Kasumi-1 (cell line): ENCODE results near the gene GSK3A.

Experiments used
- DNase-seq, 2 experiments: peaks; one replicate each; lab custom pipeline; 2025; lab: John Stamatoyannopoulos, UW

GSK3A gene

GRCh38 chr19:42225718-42226292 is 16.6 kb downstream of the GSK3A start:
- DNase-seq: no peak

GRCh38 chr19:42224940-42225717 is 17.3 kb downstream of the GSK3A start:
- DNase-seq: no peak

GRCh38 chr19:42220751-42221097 is 21.7 kb downstream of the GSK3A start:
- no peak for DNase-seq

GRCh38 chr19:42219812-42220750 is 22.3 kb downstream of the GSK3A start, which contains the start of gene ZNF526:
Gene ZNF526 (plus strand): TSS chr19:42220312. CDS start chr19:42224404, 4,092 bp downstream.
- peak; percentile 92 to 97 for DNase-seq

GRCh38 chr19:42217520-42218437 is 24.6 kb downstream of the GSK3A start, which contains the start of gene DEDD2:
Gene DEDD2 (minus strand): TSS chr19:42217677. CDS start chr19:42217007, 670 bp downstream.
- peak; percentile 84 to 87 for DNase-seq

- DNase-seq: no peak
Observed at GRCh38 chr19:42216653-42217519, 25.5 kb downstream of the GSK3A start.

- no peak for DNase-seq
Observed at GRCh38 chr19:42214810-42215485, 27.5 kb downstream of the GSK3A start.

- no peak for DNase-seq
Observed at GRCh38 chr19:42212886-42213285, 29.5 kb downstream of the GSK3A start.

GRCh38 chr19:42208612-42209011 is 33.8 kb downstream of the GSK3A start:
- no peak for DNase-seq

GRCh38 chr19:42207767-42208271 is 34.6 kb downstream of the GSK3A start:
- DNase-seq: peak; percentile 25 to 44

- DNase-seq: no peak
Observed at GRCh38 chr19:42206871-42207755, 35.3 kb downstream of the GSK3A start.

- DNase-seq: no peak
Observed at GRCh38 chr19:42204664-42205063, 37.7 kb downstream of the GSK3A start.

GRCh38 chr19:42203700-42204099 is 38.7 kb downstream of the GSK3A start:
- no peak for DNase-seq

- no peak for DNase-seq
Observed at GRCh38 chr19:42202290-42202880, 40.0 kb downstream of the GSK3A start.

GRCh38 chr19:42201489-42202289 is 40.7 kb downstream of the GSK3A start:
- DNase-seq: peak; percentile 86 to 89

- no peak for DNase-seq
Observed at GRCh38 chr19:42200116-42200715, 42.2 kb downstream of the GSK3A start.
